NCI-H146 (cell line): ENCODE results near the gene C9orf153.
A peak's percentile ranks its signal among the peaks of the same experiment; 100 is the strongest.
"Not testable (repeated sequence)": the region's sequence is repeated elsewhere in the genome, so short reads cannot be mapped to it uniquely, and the experiment has no call there.

Source experiments
- DNase-seq: peaks from one replicate; lab custom pipeline; 2025; lab: John Stamatoyannopoulos, UW

Gene C9orf153

DNA sequence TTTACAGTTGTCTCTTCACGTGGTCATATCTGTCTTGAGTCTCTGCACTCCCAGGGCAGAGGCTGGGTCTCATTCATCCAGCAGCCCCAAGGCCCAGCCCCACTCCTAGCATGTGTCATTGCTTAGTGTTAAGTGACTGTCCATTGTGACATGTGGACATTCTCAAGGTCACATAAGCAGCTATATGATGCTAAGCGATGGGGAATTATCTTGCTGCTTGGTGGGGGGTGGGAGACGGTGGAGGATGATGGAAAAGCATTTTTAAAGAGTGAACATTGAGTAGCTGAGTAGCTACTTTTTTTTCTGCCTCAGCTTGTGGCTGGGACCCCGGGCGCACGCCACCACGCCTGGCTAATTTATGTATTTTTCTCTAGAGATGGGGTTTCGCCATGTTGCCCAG, at the start of gene C9orf153:
Gene C9orf153, minus strand, starts transcription at position 101 of the 400 bp plus-strand sequence. CDS start 30,054 bp downstream, outside the sequence.
- no peak for DNase-seq

DNA sequence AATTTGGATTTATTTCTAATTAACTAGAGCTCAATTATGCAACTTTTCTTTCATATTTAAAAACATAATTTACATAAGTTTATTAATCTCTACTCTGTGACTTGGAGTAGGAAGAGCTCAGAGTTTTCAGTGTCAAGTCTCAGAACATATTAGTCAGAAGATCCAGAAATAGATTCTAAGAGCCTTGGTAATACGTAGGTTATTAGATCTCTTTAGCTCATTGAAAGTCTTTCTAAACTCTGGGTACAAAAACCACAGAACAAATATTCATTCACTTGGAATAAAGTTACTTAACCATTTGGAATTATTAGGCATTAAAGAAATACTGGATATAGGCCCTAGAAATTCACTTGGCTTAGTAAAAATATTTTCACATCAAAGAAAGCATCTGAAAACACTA, 49.2 kb upstream of the C9orf153 start:
- DNase-seq = no peak

DNA sequence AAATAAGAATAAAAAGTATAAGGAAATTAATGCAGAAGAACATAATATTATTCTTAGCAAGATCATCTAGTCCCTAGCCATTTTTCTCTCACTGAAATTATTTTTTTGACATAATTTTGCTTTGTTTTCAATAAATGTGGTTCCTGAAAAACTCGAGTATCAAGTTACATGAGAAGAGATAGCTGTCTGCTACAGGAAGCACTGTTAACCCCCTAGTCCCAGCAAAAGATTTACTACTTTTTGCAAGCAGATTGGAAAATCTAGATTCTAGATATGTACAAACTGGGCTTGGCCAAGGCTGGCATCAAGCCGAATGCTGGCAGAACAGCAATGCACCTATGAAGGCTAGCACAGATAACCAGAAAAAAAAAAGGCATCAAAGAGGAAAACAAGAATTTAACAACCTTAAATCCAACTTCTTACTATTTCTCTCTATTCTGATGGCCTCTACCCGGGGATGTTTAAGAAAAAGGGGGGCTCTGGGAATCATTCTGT, 44.8 kb upstream of the C9orf153 start:
- DNase-seq = no peak

DNA sequence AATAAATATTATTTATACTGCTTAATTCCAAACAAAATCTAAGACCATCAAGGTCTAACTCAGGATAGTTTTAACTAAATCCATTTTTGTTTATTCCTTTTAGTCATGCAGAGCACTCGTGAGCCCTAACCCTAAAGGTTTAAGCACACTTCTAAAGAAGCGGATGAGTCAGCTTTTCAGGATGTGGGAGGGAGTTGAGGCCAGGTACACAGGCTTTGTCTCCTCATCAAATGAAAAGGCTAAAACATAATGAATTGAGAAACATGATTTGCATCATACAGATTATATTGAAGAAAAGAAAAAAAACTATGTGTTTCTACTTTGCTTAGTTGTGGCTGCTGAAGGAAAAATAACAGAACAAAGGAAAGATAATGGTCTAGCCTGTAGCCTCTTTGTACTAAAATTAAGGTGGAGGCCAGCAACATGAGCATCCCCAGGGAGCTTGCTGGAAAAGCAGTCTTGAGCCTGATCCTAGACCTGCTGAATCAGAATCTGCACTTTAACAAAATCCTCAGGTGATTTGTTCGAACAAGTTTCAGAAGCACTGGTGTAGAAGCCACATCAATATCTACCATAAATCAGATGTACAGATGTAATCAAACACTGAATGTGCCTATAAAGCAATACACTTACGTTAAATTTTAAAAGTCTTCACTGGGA, 44.0 kb upstream of the C9orf153 start:
- no peak for DNase-seq

DNA sequence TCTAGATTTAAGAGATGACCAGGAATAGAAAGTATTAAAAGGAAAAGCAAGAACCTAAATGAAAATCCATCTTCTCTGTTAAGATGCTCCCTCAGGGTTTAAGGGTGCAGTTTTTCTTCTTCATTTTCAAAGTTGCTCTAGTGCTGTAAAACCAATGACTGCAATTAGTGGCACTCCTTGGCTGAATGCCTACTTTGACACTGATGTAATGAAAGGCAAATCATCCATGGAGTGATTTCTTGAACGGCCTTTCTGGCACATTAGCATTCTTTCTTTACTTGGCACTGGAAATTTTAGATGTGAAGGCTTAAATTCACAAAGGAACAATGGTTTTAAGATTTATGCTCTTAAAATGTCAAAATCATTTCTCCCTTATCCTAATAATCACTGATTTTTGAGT, 42.2 kb upstream of the C9orf153 start:
- no peak for DNase-seq

DNA sequence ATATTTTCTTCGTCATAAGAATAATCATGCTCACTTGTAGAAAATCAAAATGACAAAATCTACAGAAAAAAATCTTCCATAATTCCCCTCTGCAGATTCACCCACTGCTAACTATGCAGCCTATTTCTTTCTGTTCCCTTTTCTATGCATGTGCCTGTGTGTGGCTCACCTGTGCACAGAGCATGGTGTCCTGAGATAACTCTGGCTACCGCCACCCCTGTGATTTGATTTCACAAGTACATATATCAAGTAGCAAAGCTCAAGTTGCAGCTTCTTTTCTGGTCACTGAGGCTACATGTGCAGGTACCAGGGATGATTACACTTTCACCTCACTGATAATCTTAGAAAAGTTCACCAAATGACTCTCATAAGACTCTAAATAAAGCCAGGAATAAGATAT, 41.2 kb upstream of the C9orf153 start:
- no peak for DNase-seq

DNA sequence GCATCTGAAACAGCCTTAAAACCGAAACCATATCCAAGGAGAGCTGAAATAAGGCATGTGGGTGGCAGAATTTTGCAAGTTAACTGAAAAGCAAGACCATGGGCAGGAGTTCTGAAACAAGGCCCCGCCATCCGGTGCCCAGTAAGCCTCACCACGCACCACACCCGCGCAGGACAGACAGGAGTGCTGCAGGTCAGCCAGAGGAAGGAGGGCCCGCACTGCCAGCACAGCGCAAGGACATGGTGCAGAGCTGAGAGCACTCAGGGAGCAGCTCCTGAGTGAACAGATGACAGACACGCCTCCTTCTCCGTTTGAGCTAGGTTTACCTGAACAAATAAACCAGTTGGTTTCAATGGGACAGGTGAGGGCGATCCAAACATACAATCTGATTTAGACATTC, 39.4 kb upstream of the C9orf153 start:
- DNase-seq = no peak

DNA sequence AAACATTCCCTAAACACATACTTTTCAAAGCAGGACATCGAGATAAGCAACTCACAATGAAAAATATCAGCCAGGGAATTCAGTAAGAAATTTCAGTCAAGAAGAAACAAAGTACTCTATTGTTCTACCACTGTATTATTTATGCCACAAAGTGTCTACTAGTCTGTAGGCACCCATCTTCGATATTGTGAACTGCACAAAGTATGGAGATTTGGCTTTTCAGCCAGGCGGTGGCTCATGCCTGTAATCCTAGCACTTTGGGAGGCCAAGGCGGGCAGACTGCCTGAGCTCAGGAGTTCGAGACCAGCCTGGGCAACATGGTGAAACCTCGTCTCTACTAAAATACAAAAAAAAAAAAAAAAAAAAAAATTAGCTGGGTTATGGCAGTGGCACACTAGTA, 30.9 kb upstream of the C9orf153 start:
- not testable (repeated sequence) for DNase-seq

DNA sequence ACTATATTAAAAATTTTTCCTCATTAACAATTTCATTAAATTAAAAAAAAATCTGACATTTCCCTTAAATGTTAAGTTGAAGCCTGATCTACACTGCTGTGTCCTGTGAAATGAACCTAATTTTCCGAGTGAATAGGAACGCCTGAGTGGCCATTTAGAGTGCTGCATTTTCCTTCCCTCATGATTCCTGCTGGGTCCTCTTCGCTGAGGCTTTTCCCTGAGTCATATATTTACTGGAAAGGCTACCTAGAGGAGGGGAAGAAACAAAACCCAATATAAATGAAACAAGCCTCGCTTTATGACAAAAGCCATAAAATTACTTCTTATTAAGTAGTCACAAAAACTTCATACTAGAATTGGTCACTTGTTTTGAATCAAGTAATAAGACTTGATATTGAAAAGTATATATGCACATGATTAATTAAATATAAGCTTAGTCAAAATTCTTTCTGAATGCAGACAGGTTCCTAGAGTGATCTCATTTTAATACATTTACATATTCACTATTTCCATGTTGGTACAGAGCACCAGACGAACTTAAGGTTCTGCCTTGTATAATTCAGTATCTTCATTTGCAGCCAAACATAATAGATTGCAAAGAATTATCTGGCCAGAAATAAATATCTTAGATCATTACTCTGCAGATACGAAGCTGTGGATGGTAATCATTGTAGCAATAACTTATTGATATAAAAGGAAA, 29.2 kb upstream of the C9orf153 start:
- DNase-seq = no peak

DNA sequence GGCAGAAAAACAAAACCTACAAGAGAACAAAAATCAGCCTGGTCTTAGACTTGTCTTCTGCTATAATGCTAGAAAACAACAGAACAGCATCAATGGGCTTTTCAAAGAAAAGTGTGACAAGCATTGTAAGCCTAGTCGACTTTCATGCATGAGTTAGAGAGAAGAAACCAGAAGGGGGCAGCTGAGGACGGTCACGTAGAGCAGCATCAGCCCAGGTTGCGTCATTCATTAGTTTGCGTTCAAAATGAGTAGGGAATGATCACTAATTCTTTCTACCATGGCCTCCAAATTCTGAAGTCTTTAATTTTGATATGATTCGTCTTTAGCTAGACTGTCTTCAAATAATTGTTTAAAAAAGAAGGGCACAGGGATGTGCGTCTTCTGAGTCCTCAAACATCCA, 27.6 kb upstream of the C9orf153 start:
- no peak for DNase-seq

DNA sequence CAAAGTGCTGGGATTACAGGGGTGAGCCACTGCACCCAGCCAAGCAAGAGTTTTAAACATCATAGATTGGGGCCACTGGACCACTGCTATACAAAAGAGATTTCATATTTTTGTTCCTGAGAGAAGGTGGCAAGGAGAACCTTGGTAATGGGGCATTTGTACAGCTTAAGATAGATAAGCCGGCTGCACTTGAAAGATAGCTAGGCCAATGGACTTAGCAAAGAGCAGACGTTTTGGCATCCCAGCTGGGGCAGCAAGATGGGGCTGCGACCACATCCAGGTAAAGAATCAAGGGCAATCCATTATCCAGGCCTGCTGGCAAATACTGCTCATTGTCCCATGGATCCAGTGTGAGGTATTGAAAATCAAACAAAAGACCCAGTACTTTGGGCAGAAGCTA, 26.8 kb upstream of the C9orf153 start:
- no peak for DNase-seq

DNA sequence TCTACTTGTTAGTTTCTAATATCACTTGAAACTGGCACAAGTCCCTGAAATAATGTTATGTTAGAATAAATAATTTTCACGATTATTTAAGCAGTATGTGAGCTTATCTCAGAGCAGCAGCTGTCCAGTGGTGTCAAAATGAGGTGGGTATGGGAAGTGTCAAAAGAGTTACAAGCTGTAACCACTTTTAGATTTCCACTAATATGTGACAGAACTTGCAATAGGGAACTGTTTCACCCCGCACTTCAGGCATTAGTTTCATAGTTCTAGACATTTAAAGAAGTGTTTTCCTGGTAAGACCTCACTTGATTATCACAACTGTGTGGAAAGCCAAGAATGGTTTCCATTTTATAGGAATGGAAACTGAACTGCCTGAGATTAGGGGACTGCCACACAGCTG, 25.8 kb upstream of the C9orf153 start:
- no peak for DNase-seq

DNA sequence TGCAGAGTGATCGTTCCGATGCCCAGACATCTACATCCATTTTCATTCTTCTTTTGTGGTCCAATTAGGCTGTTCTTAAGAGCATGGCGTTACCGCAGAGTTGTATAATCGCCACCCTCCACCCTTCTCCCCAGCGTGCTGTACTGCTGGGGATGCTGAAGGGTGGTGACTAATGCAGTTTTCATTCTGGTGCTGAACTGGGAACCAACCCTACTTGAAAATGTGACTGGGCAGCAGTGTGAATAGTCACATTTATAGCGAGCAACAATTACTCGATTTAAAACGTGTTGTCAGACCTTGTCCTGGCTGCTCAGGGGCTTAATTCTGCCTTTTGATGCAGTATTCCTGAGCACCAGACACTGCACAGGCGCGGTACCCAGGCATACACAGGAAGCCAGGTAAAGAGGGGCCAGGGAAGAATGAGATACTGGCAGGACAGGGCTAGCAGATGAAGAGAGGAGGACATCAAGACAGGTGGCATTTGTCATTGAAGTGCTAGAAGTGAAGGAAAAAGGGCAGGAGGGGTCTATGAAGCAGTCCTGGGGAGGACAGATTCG, 23.6 kb upstream of the C9orf153 start:
- DNase-seq = no peak

DNA sequence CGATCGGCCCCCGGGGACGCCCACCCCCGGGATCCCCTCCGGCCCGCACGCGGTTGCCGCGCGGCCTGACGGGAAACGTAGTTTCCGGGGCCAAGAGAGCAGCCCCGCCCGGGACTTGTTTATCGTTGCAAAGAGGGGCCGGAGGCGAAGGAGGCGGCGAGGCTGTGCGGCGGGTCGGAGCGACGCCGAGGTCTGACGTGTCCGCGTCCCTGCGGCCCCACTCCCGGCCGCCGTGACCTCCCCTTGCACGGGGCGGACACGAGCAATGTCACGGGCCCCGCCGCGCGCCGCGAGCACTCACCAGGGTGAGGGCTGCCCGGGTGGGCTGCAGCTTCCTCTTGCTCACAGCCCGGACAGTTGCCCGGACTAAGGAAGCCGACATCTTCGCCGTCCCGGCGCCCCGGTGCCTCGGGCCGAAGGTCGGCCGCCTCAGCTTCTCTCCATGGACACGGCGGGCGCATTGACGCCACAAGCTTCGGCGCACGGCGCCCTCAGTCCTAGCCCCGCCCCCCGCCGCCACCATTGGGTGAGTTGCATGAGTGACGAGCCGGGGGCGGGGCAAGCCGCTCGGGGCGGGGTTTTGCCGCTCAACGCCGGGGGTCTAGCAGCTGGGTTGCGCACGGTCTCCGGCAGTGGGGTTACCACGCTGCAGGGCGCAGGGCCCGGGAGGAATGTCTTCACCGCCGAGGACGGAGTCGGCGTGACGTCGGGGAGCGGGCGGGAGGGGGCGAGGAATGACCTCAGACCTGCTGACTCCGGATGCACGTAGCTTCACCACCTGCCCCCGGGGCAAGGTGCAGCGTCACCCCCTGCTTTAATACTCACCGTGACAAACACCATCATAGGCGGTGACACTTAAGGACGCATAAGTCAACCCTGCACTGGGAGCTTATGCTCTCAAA, 22.9 kb upstream of the C9orf153 start, which contains the start of gene ISCA1:
Gene ISCA1, minus strand, starts transcription at position 462 of the 902 bp plus-strand sequence. Its CDS starts 80 bp downstream, at position 382.
- DNase-seq = peak; percentile 93

DNA sequence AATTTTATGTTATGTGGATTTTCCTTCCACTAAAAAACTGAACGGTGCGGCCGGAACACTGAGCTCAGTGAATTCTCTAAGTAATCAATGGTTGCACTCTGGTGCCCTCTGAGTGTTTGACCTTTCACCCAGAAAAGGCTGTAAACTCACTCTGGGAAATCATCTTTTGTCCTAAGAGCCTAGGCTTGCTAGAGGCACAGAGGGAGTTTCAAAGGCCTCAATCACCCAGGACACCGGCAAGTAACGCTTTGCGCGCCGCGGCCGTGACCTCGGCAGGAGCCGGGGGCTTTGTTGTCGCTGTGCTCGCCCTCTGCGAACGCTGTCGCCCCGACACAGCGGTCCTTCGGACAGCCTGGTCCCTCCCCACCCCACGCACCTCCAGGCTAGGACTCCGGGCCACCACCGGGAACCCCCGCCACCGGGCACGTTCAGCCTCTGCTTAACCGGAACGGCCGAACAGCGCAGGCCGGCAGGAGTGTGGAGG, 22.2 kb upstream of the C9orf153 start:
- DNase-seq = peak; percentile 63

DNA sequence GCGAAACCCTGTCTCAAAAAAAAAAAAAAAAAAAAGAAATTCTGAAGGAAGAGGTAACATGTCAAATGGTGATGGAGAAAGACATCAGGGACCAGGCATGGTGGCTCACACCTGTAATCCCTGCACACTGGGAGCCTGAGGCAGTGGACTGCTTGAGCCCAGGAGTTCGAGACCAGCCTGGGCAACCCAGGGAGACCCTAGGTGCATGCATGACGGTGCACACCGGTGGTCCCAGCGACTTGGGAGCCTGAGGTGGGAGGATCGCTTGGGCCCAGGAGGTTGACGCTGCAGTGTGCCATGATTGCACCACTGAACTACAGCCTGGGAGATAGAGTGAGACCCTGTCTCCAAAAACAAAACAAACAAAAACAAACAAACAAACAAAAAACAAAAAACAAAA, 21.1 kb upstream of the C9orf153 start:
- no peak for DNase-seq

DNA sequence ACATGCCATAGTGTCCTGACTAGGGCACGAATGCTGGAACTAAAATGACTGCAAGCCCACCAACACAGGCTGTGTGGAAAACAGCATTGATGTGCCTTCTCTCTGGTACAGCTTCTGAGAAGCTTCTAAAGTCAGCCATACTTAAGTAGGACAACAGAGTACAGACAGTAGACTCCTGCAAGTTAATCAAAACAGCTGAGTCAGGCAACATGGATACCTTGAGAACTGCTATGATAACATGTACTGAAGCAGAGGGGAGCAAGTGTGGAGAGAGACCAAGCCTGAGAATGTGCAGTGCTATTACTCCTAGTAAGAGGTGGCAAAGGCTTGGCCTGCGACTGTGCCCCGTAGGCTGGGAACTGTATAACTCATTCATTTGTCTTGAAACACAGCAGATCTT, 20.4 kb upstream of the C9orf153 start:
- DNase-seq = no peak

DNA sequence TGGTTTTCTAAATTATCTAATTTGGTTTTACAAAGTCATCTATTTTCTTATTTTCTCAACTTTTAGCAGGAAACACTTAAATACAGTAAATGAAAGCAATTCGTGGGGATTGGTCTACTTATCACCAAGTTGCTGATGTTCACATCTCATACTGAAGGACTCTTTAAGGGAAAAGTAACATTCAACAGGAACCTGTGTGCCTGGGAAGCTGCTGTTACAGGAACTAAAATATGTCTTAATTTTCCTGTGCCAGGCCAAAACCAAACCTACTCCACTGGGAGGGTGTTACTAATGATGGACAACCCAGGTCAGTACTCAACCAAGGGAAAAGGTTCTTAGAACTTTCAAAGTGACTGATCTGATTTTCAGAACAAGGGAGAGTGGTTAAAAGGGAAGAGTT, 17.6 kb upstream of the C9orf153 start:
- DNase-seq = no peak

DNA sequence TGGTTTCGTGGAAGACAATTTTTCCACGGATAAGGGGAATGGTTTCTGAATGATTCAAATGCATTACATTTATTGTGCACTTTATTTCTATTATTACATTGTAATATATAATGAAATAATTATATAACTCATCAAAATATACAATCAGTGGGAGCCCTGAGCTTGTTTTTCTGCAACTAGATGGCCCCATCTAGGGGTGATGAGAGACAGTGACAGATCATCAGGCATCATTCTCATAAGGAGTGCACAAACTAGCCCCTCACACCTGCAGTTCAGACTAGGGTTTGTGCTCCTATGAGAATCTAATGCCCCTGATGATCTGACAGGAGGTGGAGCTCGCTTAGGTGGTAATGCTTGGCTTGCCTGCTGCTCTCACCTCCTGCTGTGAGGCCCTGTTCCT, 16.5 kb upstream of the C9orf153 start:
- DNase-seq = no peak

DNA sequence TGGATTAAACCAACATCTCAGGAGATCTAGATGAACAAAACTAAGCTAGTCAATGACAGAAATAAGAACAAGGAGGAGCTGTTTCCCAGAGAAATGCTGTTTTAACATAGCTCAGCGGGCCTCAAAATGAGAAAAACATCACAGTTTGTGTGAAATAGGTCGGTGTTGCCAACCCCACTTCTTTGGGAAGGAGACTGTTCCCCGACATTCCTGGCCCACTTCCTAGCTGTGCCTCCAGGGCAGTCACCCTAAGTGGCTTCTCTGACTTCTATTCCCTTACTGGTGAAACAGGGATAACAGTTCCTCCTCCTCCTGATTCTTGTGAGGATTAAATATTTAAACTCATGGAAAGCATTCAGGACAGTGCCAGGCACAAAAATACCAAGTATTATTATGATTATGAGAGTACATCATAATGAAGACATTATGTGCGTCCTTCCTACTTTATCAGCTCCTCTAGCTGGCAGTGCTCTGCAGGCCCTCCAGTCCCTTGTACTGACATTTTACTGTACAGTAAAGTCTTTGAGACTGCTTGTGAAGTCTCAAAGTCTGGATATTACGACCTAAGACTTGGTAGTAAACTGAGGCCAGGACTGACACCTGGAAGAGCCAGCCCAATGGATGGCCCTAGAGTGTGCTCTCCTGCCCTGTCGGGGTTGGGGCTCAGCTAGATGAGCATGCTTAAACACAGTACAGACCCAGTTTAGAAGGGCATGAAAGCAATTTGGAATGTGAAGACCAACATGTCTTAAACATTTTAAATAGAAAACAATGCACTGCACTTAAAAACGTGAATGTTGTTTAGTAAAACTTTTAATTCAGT, 15.6 kb upstream of the C9orf153 start:
- no peak for DNase-seq

DNA sequence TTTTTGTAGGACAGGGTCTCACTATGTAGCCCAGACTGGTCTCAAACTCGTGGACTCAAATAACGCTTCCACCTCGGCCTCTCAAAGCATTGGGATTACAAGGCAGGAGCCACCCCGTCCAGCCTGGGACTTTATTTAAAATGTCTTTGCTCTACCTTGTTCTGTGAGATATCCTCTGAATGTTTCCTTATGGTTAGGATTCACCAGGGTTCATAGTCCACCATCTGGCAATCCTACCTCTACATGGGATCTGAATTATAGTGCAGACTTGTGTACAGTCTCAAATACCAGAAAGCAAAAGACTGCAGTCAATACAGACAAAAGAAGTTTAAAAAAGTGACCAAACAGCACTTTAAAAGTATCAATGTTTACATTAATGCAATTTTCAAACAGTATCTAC, 12.8 kb upstream of the C9orf153 start:
- no peak for DNase-seq
